Body of pancreas (tissue), 4 donors: ENCODE results near the gene RFTN1.

Experiments used
- POLR2A ChIP-seq, 3 donors: fragments of 450-650 bp; IDR thresholded peaks; one replicate each; pipeline ENCODE4 v1.6.1; 2016; ENCODE audit warnings: antibody characterized with exemption in 3 of 3, mild to moderate bottlenecking in 2 of 3
- TF ChIP-seq, protein P1 (sequence below), 7 experiments: fragments of 450-650 bp in 4 of 7; fragments of 200-600 bp in 3 of 7; sonication (generic) in 3 of 7; IDR thresholded peaks; one replicate each; pipeline ENCODE4 v1.5.1; 2016 to 2019; ENCODE audit warnings: antibody characterized with exemption in 7 of 7

DNA sequence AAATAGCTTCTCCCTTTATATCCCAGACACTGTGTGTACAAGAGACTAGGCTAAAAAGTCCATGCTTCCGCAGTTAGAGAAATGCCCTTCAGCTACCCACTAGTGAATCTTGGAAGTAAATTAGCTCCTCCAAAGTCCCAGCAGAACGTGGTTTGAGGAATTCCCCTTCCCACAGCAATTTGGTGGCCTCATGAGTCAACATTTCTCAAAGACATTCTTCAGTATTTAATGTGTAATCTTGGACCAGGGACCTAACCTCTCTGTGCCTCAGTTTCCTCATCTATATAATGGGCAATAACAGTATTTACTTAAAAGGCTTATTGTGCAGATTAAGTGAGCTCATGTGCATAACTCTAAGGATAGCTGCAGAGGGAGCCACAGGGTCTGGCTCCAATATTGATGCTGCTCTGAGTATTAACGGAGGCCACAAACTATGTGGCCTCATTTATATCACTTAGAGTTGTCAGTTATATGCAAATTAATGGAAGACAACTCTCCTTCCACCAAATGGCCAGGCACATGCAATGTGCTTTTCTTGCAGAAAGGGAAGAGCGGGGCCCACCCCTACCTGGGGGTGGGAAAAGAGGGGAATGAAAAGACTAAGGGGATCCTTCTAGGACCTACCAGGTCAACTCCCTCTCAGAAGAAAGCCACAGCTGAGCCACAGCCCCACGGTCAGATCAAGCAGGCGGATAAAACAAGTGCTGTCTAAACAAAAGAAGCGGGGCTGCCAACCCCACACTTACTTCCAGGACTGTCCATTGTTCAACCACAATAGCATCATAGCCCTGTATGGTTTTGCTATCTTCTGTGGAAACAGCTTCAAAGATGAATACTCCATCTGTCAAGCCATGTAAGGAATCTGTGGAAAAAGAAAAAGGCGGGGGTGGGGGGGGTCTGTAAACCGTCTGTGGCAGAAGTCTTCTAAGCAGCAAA is 156.0 kb downstream of the RFTN1 start:
- TF ChIP-seq POLR2A (IDR thresholded peaks at IDR 0.05): no peak
- TF ChIP-seq, protein P1, sequence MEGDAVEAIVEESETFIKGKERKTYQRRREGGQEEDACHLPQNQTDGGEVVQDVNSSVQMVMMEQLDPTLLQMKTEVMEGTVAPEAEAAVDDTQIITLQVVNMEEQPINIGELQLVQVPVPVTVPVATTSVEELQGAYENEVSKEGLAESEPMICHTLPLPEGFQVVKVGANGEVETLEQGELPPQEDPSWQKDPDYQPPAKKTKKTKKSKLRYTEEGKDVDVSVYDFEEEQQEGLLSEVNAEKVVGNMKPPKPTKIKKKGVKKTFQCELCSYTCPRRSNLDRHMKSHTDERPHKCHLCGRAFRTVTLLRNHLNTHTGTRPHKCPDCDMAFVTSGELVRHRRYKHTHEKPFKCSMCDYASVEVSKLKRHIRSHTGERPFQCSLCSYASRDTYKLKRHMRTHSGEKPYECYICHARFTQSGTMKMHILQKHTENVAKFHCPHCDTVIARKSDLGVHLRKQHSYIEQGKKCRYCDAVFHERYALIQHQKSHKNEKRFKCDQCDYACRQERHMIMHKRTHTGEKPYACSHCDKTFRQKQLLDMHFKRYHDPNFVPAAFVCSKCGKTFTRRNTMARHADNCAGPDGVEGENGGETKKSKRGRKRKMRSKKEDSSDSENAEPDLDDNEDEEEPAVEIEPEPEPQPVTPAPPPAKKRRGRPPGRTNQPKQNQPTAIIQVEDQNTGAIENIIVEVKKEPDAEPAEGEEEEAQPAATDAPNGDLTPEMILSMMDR (IDR thresholded peaks at IDR 0.05): no peak
